ENCODE results near the gene SUGCT. TPM values are rescaled to one million over a fixed set of nuclear protein-coding genes. Genes with fewer than 3 reads are reported as not detected.

SUGCT gene
- total and polyA plus RNA-seq, 12 donors, result 8.4 to 96.4 (median 25.5) TPM

- Histone ChIP-seq H3K27ac (no peak overlapping the region), H3K9me3 (replicated peaks in 1 of 3) (no peaks in the 10 kb centered on the region), H3K36me3 (replicated peaks in 1 of 2) (no peaks in the 10 kb centered on the region), H3K27me3 (no peaks in the 10 kb centered on the region), H3K4me1 (replicated peaks in 1 of 2) (no peaks in the 10 kb centered on the region), H3K4me3 (no peak overlapping the region)
- intact Hi-C loops (cut with DNase I), result no loop called here
- DNase-seq, result no peak
- TF ChIP-seq CTCF (IDR thresholded peaks at IDR 0.05), result no peak
- TF ChIP-seq POLR2A (IDR thresholded peaks at IDR 0.05), result no peak
- 88 to 97% (median 93%) methylated on average over 8 of the region's 8 CpGs for WGBS, 4 donors
These were observed 499.3 kb downstream of the SUGCT start for GRCh38 chr7:40634118-40634517.

GRCh38 chr7:40638545-40639320 is 503.9 kb downstream of the SUGCT start:
- no peaks in the 10 kb centered on the region for H3K4me1 ChIP-seq (replicated peaks in 1 of 2)
- no peaks in the 10 kb centered on the region for H3K9me3 ChIP-seq (replicated peaks in 1 of 3)
- H3K36me3 ChIP-seq (replicated peaks in 1 of 2), result no peaks in the 10 kb centered on the region
- TF ChIP-seq CTCF (IDR thresholded peaks at IDR 0.05), result no peak
- TF ChIP-seq POLR2A (IDR thresholded peaks at IDR 0.05), result no peak
- H3K27ac ChIP-seq, result no peak overlapping the region
- H3K27me3 ChIP-seq, result no peaks in the 10 kb centered on the region
- DNase-seq, result no peak
- H3K4me3 ChIP-seq, result no peak overlapping the region
- 85 to 92% (median 87%) methylated on average over 7 of the region's 7 CpGs for WGBS, 4 donors
- intact Hi-C loops (cut with DNase I), result no loop called here

GRCh38 chr7:40640566-40640965 is 505.8 kb downstream of the SUGCT start:
- intact Hi-C loops (cut with DNase I), result no loop called here
- WGBS, 4 donors, result 75 to 78% (median 76%) methylated on average over 3 of the region's 3 CpGs
- TF ChIP-seq CTCF (IDR thresholded peaks at IDR 0.05), result no peak
- no peak for TF ChIP-seq POLR2A (IDR thresholded peaks at IDR 0.05)
- Histone ChIP-seq H3K9me3 (replicated peaks in 1 of 3) (no peaks in the 10 kb centered on the region), H3K27ac (no peak overlapping the region), H3K27me3 (no peaks in the 10 kb centered on the region), H3K4me1 (replicated peaks in 1 of 2) (no peaks in the 10 kb centered on the region), H3K4me3 (no peak overlapping the region), H3K36me3 (replicated peaks in 1 of 2) (no peaks in the 10 kb centered on the region)
- DNase-seq, result no peak

GRCh38 chr7:40641701-40642100 is 506.9 kb downstream of the SUGCT start:
- no peak for DNase-seq
- no peaks in the 10 kb centered on the region for H3K27me3 ChIP-seq
- no peaks in the 10 kb centered on the region for H3K36me3 ChIP-seq (replicated peaks in 1 of 2)
- no peak for TF ChIP-seq POLR2A (IDR thresholded peaks at IDR 0.05)
- no peak for TF ChIP-seq CTCF (IDR thresholded peaks at IDR 0.05)
- intact Hi-C loops (cut with DNase I), result no loop called here
- WGBS, 4 donors, result 57 to 64% (median 61%) methylated on average over 7 of the region's 7 CpGs
- H3K4me1 ChIP-seq (replicated peaks in 1 of 2), result no peaks in the 10 kb centered on the region
- no peaks in the 10 kb centered on the region for H3K9me3 ChIP-seq (replicated peaks in 1 of 3)
- H3K27ac ChIP-seq, result no peak overlapping the region
- no peak overlapping the region for H3K4me3 ChIP-seq
